ENCODE results near the gene NPTX1.

GRCh38 chr17:80461528-80462160 is 14.8 kb downstream of the NPTX1 start:
- TF ChIP-seq CTCF (IDR thresholded peaks at IDR 0.05) (no peak), POLR2A (IDR thresholded peaks at IDR 0.05) (no peak)

All from tibial nerve (tissue), 3 donors.